Testis (tissue), 3 donors: ENCODE data around the gene DENND1A. TPM values are rescaled to one million over a fixed set of nuclear protein-coding genes. Genes with fewer than 3 reads are reported as not detected.

Experiments
- DNase-seq: peaks from one replicate; pipeline ENCODE4 v3.0.0-alpha.2; 2019
- H3K27ac ChIP-seq, 2 donors: fragments of 200-600 bp; sonication (generic); one replicate each; pipeline ENCODE4 v1.5.1; 2019
- H3K27me3 ChIP-seq: fragments of 200-600 bp; sonication (generic); one replicate; pipeline ENCODE4 v1.5.1; 2019
- H3K36me3 ChIP-seq: fragments of 200-600 bp; sonication (generic); one replicate; pipeline ENCODE4 v1.5.1; 2017; ENCODE audit warnings: low read depth; ENCODE audit errors: missing control alignments
- H3K4me1 ChIP-seq: fragments of 200-600 bp; sonication (generic); one replicate; pipeline ENCODE4 v1.5.1; 2019
- H3K4me3 ChIP-seq, 2 donors: fragments of 200-600 bp; sonication (generic); one replicate each; pipeline ENCODE4 v1.5.1; 2017 to 2019
- H3K9me3 ChIP-seq: fragments of 200-600 bp; sonication (generic); one replicate; pipeline ENCODE4 v1.5.1; 2017
- CTCF ChIP-seq, 3 experiments: fragments of 450-650 bp in 2 of 3; fragments of 200-600 bp in 1 of 3; sonication (generic) in 1 of 3; IDR thresholded peaks; one replicate each; pipeline ENCODE4 v1.5.1; 2016 to 2019; ENCODE audit warnings: antibody characterized with exemption in 3 of 3, mild to moderate bottlenecking in 2 of 3, moderate library complexity in 1 of 3
- POLR2A ChIP-seq: fragments of 450-650 bp; IDR thresholded peaks from one replicate; pipeline ENCODE4 v1.6.1; 2017; ENCODE audit warnings: antibody characterized with exemption, mild to moderate bottlenecking, moderate library complexity
- WGBS, 2 donors: methylation state at CpG; one replicate each; pipeline ENCODE4 v1.1.5; 2018; 5-methylcytosine and 5-hydroxymethylcytosine counted together
- intact Hi-C: fragments of 100-400 bp; cut with DNase I; formaldehyde crosslinking; loops from one replicate; pipeline ENCODE4 v1.15.1; 2023; ENCODE audit warnings: low total_unique reads
- polyA plus RNA-seq: library from polyadenylated mRNA; stranded (reverse); fragments of 350-450 nt; fragmentation: Illumina TruSeq; extraction: RNeasy Lipid Tissue Mini Kit (QIAGEN cat#74804); gene quantifications from one replicate; pipeline ENCODE4 v1.2.3, GENCODE V29; 2014; ENCODE audit warnings: low read depth, low replicate concordance; ENCODE audit not compliant: insufficient read depth
- total RNA-seq, 2 donors: library from RNA; depleted of rRNA; stranded (reverse); fragments of >200 nt; gene quantifications; one replicate each; pipeline ENCODE4 v1.2.3, GENCODE V29; 2016

DENND1A gene
- total and polyA plus RNA-seq, 3 donors from 2014 or later = 20.3 to 47.4 (median 44.9) TPM

GRCh38 chr9:123617952-123618678 lies 311.8 kb downstream of the DENND1A start:
- no peak overlapping the region for H3K27ac ChIP-seq
- intact Hi-C loops = no loop called here

GRCh38 chr9:123617286-123617685 lies 312.6 kb downstream of the DENND1A start:
- Histone ChIP-seq H3K36me3 (no peaks in the 10 kb centered on the region), H3K27me3 (no peaks in the 10 kb centered on the region), H3K9me3 (no peaks in the 10 kb centered on the region), H3K4me3 (no peak overlapping the region), H3K27ac (no peak overlapping the region), H3K4me1 (peaks cover 2% of the 10 kb centered on the region)
- TF ChIP-seq POLR2A = no peak
- no peak for TF ChIP-seq CTCF (IDR thresholded peaks at IDR 0.05)
- intact Hi-C loops = no loop called here
- WGBS, 2 donors = 94 to 97% methylated on average over 9 of the region's 9 CpGs
- no peak for DNase-seq

More at GRCh38 chr9:123617952-123618678, 311.8 kb downstream of the DENND1A start:
- peaks cover 10% of the 10 kb centered on the region for H3K4me1 ChIP-seq
- H3K4me3 ChIP-seq = no peak overlapping the region
- no peak for TF ChIP-seq POLR2A
- no peak for TF ChIP-seq CTCF (IDR thresholded peaks at IDR 0.05)
- WGBS, 2 donors = 86 to 88% methylated on average over 11 of the region's 11 CpGs
- H3K36me3 ChIP-seq = no peaks in the 10 kb centered on the region
- H3K9me3 ChIP-seq = no peaks in the 10 kb centered on the region
- no peak for DNase-seq
- H3K27me3 ChIP-seq = no peaks in the 10 kb centered on the region

- Histone ChIP-seq H3K9me3 (no peaks in the 10 kb centered on the region), H3K4me3 (no peak overlapping the region), H3K27ac (no peak overlapping the region), H3K27me3 (no peaks in the 10 kb centered on the region), H3K4me1 (no peaks in the 10 kb centered on the region), H3K36me3 (no peaks in the 10 kb centered on the region)
- WGBS, 2 donors = 95% methylated on average over 8 of the region's 8 CpGs
- TF ChIP-seq POLR2A (no peak), CTCF (IDR thresholded peaks at IDR 0.05) (no peak)
- no peak for DNase-seq
- intact Hi-C loops = no loop called here
Observed at GRCh38 chr9:123616707-123617106, 313.2 kb downstream of the DENND1A start.

- Histone ChIP-seq H3K36me3 (no peaks in the 10 kb centered on the region), H3K4me1 (no peaks in the 10 kb centered on the region), H3K9me3 (no peaks in the 10 kb centered on the region), H3K4me3 (no peak overlapping the region), H3K27me3 (no peaks in the 10 kb centered on the region), H3K27ac (no peak overlapping the region)
- intact Hi-C loops = no loop called here
- TF ChIP-seq CTCF (IDR thresholded peaks at IDR 0.05) (no peak), POLR2A (no peak)
- DNase-seq = no peak
- WGBS, 2 donors = 94 to 100% methylated on average over 1 of the region's 1 CpG
Observed at GRCh38 chr9:123615381-123615780, 314.5 kb downstream of the DENND1A start.
